AG04450 (cell line): ENCODE results near the gene PRPF18. TPM values are rescaled to one million over a fixed set of nuclear protein-coding genes. Genes with fewer than 3 reads are reported as not detected.

Experiments
- CTCF ChIA-PET: fragments of 300-600, 350-600 bp; formaldehyde crosslinking; extraction: SDS; loops from one replicate; lab custom pipeline; 2022; ENCODE audit warnings: antibody characterized with exemption, inconsistent platforms; lab: Charles Lee
- POLR2A ChIA-PET: fragments of 350-600 bp; formaldehyde crosslinking; extraction: SDS; loops from one replicate; lab custom pipeline; 2021; ENCODE audit warnings: antibody characterized with exemption, inconsistent platforms; lab: Yijun Ruan, JAX
- DNase-seq: peaks from one replicate; pipeline ENCODE4 v3.0.0-alpha.2; 2011; ENCODE audit warnings: low read depth, low spot score
- H3K27ac ChIP-seq: one replicate; pipeline ENCODE4 v1.5.1; 2012; ENCODE audit warnings: low read depth, low read length, control low read depth
- H3K27me3 ChIP-seq: one replicate; pipeline ENCODE4 v1.6.0; 2012; ENCODE audit warnings: low read length; ENCODE audit not compliant: control insufficient read depth, insufficient read depth
- H3K4me3 ChIP-seq: 2 replicates; pipeline ENCODE4 v1.5.1; 2011; ENCODE audit warnings: mild to moderate bottlenecking, low read depth, low read length, control low read depth
- H3K9me3 ChIP-seq: 2 replicates; pipeline ENCODE4 v1.5.1; 2012; ENCODE audit warnings: low read length; ENCODE audit not compliant: control insufficient read depth, insufficient read depth
- polyA plus RNA-seq: library from polyadenylated mRNA; depleted of rRNA; stranded (reverse); fragments of >200 nt; gene quantifications from 2 replicates; pipeline ENCODE4 v1.2.3, GENCODE V29; 2011
- TF ChIP-seq, protein P1 (sequence below): IDR thresholded peaks from 2 replicates; pipeline ENCODE4 v1.5.1; 2011; ENCODE audit warnings: low read depth, low read length, control low read depth, inconsistent platforms

Gene PRPF18
- polyA plus RNA-seq, 1 experiment, result 25.4 TPM

GRCh38 chr10:13634207-13634606 lies 47.4 kb downstream of the PRPF18 start:
- CTCF ChIA-PET, result interaction anchor here (1.8 kb wide), 1 partner anchor 21 kb away, joined by 7 read pairs; no protein-coding TSS in a partner anchor
- TF ChIP-seq, protein P1, sequence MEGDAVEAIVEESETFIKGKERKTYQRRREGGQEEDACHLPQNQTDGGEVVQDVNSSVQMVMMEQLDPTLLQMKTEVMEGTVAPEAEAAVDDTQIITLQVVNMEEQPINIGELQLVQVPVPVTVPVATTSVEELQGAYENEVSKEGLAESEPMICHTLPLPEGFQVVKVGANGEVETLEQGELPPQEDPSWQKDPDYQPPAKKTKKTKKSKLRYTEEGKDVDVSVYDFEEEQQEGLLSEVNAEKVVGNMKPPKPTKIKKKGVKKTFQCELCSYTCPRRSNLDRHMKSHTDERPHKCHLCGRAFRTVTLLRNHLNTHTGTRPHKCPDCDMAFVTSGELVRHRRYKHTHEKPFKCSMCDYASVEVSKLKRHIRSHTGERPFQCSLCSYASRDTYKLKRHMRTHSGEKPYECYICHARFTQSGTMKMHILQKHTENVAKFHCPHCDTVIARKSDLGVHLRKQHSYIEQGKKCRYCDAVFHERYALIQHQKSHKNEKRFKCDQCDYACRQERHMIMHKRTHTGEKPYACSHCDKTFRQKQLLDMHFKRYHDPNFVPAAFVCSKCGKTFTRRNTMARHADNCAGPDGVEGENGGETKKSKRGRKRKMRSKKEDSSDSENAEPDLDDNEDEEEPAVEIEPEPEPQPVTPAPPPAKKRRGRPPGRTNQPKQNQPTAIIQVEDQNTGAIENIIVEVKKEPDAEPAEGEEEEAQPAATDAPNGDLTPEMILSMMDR, result no peak
- Histone ChIP-seq H3K9me3 (no peaks in the 10 kb centered on the region), H3K27me3 (no peaks in the 10 kb centered on the region), H3K27ac (no peak overlapping the region), H3K4me3 (no peak overlapping the region)
- no peak for DNase-seq
- POLR2A ChIA-PET, result interaction anchor here (0.5 kb wide), 1 partner anchor 19 kb away, joined by 3 read pairs; no protein-coding TSS in a partner anchor

DNA sequence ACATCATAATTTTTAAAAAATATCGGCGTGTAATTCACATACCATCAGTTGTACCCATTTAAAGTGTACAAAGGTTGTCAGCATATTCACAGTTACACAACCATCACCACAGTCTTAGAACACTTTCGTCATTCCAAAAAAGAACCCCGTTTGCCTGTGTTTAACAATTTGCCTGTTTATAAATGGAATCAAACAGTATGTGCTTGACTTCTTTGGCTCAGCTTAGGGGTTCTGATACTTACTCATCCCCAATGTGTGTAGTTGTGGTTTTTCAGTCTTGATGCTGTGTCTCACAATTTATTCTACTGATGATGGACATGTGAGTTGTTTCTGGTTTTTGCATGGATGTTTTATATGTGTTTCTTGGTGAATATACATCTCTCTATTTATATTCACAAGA lies 50.0 kb downstream of the PRPF18 start:
- ChIA-PET CTCF (interaction anchor here (1.6 kb wide), 1 partner anchor 24 kb away, joined by 7 read pairs; no protein-coding TSS in a partner anchor), POLR2A (no interaction called here)
- Histone ChIP-seq H3K27ac (no peak overlapping the region), H3K27me3 (no peaks in the 10 kb centered on the region), H3K9me3 (no peaks in the 10 kb centered on the region), H3K4me3 (no peak overlapping the region)
- TF ChIP-seq, protein P1, result no peak
- DNase-seq, result no peak

GRCh38 chr10:13637303-13637856 lies 50.6 kb downstream of the PRPF18 start:
- no peak overlapping the region for H3K4me3 ChIP-seq
- no peak for DNase-seq
- H3K9me3 ChIP-seq, result peaks cover 3% of the 10 kb centered on the region; the same call in 1 of the 2 replicates
- CTCF ChIA-PET, result interaction anchor here (0.9 to 1.1 kb wide), 2 partner anchors 22 to 24 kb away, joined by 3 to 5 read pairs; no protein-coding TSS in a partner anchor
- TF ChIP-seq, protein P1, result no peak
- no peaks in the 10 kb centered on the region for H3K27me3 ChIP-seq
- POLR2A ChIA-PET, result no interaction called here
- H3K27ac ChIP-seq, result no peak overlapping the region

- ChIA-PET POLR2A (no interaction called here), CTCF (interaction anchor here (0.9 to 1.1 kb wide), 2 partner anchors 22 to 25 kb away, joined by 3 to 5 read pairs; no protein-coding TSS in a partner anchor)
- no peaks in the 10 kb centered on the region for H3K27me3 ChIP-seq
- no peak overlapping the region for H3K4me3 ChIP-seq
- H3K9me3 ChIP-seq, result peaks cover 8% of the 10 kb centered on the region; the same call in 1 of the 2 replicates
- TF ChIP-seq, protein P1, result no peak
- no peak overlapping the region for H3K27ac ChIP-seq
- DNase-seq, result no peak
Measured at GRCh38 chr10:13637894-13638293, 51.1 kb downstream of the PRPF18 start.

DNA sequence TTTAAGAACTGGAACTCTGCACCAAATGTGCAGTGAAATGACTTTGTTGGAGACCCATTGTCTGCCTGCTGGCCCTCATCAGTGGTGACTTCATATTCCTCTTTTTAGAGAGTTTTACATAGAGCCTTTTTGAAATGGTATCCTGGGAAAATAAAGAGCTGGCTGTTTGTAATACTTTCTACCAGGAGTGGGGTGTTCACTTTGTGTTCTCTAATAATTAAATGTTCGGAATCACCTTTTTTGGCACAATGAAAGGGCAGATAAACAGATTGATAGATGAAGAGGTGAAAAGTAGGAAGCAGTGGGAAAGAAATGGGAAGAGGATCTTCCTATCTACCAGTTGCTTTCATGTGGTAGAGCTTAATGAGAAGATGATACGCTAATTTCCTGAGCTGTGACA lies 55.5 kb downstream of the PRPF18 start:
- no peak overlapping the region for H3K27ac ChIP-seq
- POLR2A ChIA-PET, result no interaction called here
- no peak for DNase-seq
- TF ChIP-seq, protein P1, result no peak
- CTCF ChIA-PET, result interaction anchor here (1.5 kb wide), 1 partner anchor 18 kb away, joined by 4 read pairs; no protein-coding TSS in a partner anchor
- peaks cover 11% of the 10 kb centered on the region; the same call in 1 of the 2 replicates for H3K9me3 ChIP-seq
- H3K4me3 ChIP-seq, result no peak overlapping the region
- no peaks in the 10 kb centered on the region for H3K27me3 ChIP-seq
